ENCODE results near the gene ZFP36L1. TPM values are rescaled to one million over a fixed set of nuclear protein-coding genes. Genes with fewer than 3 reads are reported as not detected.

ZFP36L1 gene
- total RNA-seq, 1 donor from 2014 or later = 144 TPM

GRCh38 chr14:68820119-68820518 lies 27.3 kb upstream of the ZFP36L1 start:
- Histone ChIP-seq H3K36me3 (ENCODE audit: control insufficient read depth, insufficient read depth, low read length) (no peaks in the 10 kb centered on the region), H3K27me3 (ENCODE audit: control insufficient read depth, insufficient read depth, low read length) (no peaks in the 10 kb centered on the region), H3K4me3 (ENCODE audit: low read depth, low read length) (no peak overlapping the region)
- no peak for DNase-seq (ENCODE audit: low read depth)
- TF ChIP-seq CTCF (IDR thresholded peaks at IDR 0.05; ENCODE audit: insufficient read depth, low read length, poor library complexity, severe bottlenecking) = no peak

GRCh38 chr14:68819260-68819691 lies 26.4 kb upstream of the ZFP36L1 start:
- no peak for TF ChIP-seq CTCF (IDR thresholded peaks at IDR 0.05; ENCODE audit: insufficient read depth, low read length, poor library complexity, severe bottlenecking)
- H3K27me3 ChIP-seq (ENCODE audit: control insufficient read depth, insufficient read depth, low read length) = no peaks in the 10 kb centered on the region
- DNase-seq (ENCODE audit: low read depth) = peak; percentile 91
- H3K4me3 ChIP-seq (ENCODE audit: low read depth, low read length) = no peak overlapping the region
- H3K36me3 ChIP-seq (ENCODE audit: control insufficient read depth, insufficient read depth, low read length) = no peaks in the 10 kb centered on the region

GRCh38 chr14:68817506-68818212 lies 24.8 kb upstream of the ZFP36L1 start:
- H3K36me3 ChIP-seq (ENCODE audit: control insufficient read depth, insufficient read depth, low read length) = no peaks in the 10 kb centered on the region
- DNase-seq (ENCODE audit: low read depth) = no peak
- no peak overlapping the region for H3K4me3 ChIP-seq (ENCODE audit: low read depth, low read length)
- TF ChIP-seq CTCF (IDR thresholded peaks at IDR 0.05; ENCODE audit: insufficient read depth, low read length, poor library complexity, severe bottlenecking) = no peak
- no peaks in the 10 kb centered on the region for H3K27me3 ChIP-seq (ENCODE audit: control insufficient read depth, insufficient read depth, low read length)

GRCh38 chr14:68816943-68817430 lies 24.1 kb upstream of the ZFP36L1 start:
- Histone ChIP-seq H3K4me3 (ENCODE audit: low read depth, low read length) (no peak overlapping the region), H3K27me3 (ENCODE audit: control insufficient read depth, insufficient read depth, low read length) (no peaks in the 10 kb centered on the region), H3K36me3 (ENCODE audit: control insufficient read depth, insufficient read depth, low read length) (no peaks in the 10 kb centered on the region)
- TF ChIP-seq CTCF (IDR thresholded peaks at IDR 0.05; ENCODE audit: insufficient read depth, low read length, poor library complexity, severe bottlenecking) = no peak
- no peak for DNase-seq (ENCODE audit: low read depth)

GRCh38 chr14:68816183-68816942 lies 23.5 kb upstream of the ZFP36L1 start:
- peak; percentile 89 for TF ChIP-seq CTCF (IDR thresholded peaks at IDR 0.05; ENCODE audit: insufficient read depth, low read length, poor library complexity, severe bottlenecking)
- Histone ChIP-seq H3K36me3 (ENCODE audit: control insufficient read depth, insufficient read depth, low read length) (no peaks in the 10 kb centered on the region), H3K27me3 (ENCODE audit: control insufficient read depth, insufficient read depth, low read length) (no peaks in the 10 kb centered on the region), H3K4me3 (ENCODE audit: low read depth, low read length) (peak overlapping the region; percentile 36)
- DNase-seq (ENCODE audit: low read depth) = no peak
